ENCODE data around the gene MTRR.

GRCh38 chr5:7884491-7885267 lies 15.7 kb downstream of the MTRR start:
- TF ChIP-seq CTCF (conservative IDR thresholded peaks at IDR 0.05; ENCODE audit: low read length) (no peak), EZH2phosphoT487 (IDR thresholded peaks at IDR 0.05; ENCODE audit: borderline replicate concordance, low read depth, low read length) (no peak)
